Activated T-cell treated with anti-CD3 and anti-CD28 coated beads, Interleukin-2, amount 50 U/mL, for 1 hour (primary cell): ENCODE data around the gene ANKRD33.

Experiments used
- DNase-seq: peaks from one replicate; pipeline ENCODE4 v3.0.0-alpha.2; 2020

Gene ANKRD33

GRCh38 chr12:51862947-51863346 lies 25.0 kb upstream of the ANKRD33 start:
- DNase-seq, result no peak

- DNase-seq, result no peak
Measured at GRCh38 chr12:51863363-51863932, 24.5 kb upstream of the ANKRD33 start.

- no peak for DNase-seq
Measured at GRCh38 chr12:51863933-51864832, 23.7 kb upstream of the ANKRD33 start.

GRCh38 chr12:51864833-51865670 lies 22.9 kb upstream of the ANKRD33 start:
- DNase-seq, result no peak

- DNase-seq, result no peak
Measured at GRCh38 chr12:51865757-51866270, 22.1 kb upstream of the ANKRD33 start.

- DNase-seq, result no peak
Measured at GRCh38 chr12:51866324-51866723, 21.6 kb upstream of the ANKRD33 start.

- no peak for DNase-seq
Measured at GRCh38 chr12:51866762-51867161, 21.1 kb upstream of the ANKRD33 start.

- no peak for DNase-seq
Measured at GRCh38 chr12:51867371-51867770, 20.5 kb upstream of the ANKRD33 start.

- DNase-seq, result no peak
Measured at GRCh38 chr12:51867796-51868428, 20.0 kb upstream of the ANKRD33 start.

- DNase-seq, result no peak
Measured at GRCh38 chr12:51868821-51869495, 18.9 kb upstream of the ANKRD33 start.

GRCh38 chr12:51869496-51869865 lies 18.4 kb upstream of the ANKRD33 start:
- no peak for DNase-seq

- no peak for DNase-seq
Measured at GRCh38 chr12:51869931-51870330, 18.0 kb upstream of the ANKRD33 start.

GRCh38 chr12:51870504-51870903 lies 17.4 kb upstream of the ANKRD33 start:
- no peak for DNase-seq

GRCh38 chr12:51871126-51871525 lies 16.8 kb upstream of the ANKRD33 start:
- no peak for DNase-seq

GRCh38 chr12:51871918-51872688 lies 15.8 kb upstream of the ANKRD33 start:
- no peak for DNase-seq

GRCh38 chr12:51872689-51872981 lies 15.3 kb upstream of the ANKRD33 start:
- no peak for DNase-seq

- DNase-seq, result no peak
Measured at GRCh38 chr12:51873251-51873994, 14.5 kb upstream of the ANKRD33 start.

- no peak for DNase-seq
Measured at GRCh38 chr12:51874000-51874399, 13.9 kb upstream of the ANKRD33 start.

- DNase-seq, result no peak
Measured at GRCh38 chr12:51874486-51874885, 13.4 kb upstream of the ANKRD33 start.

- DNase-seq, result no peak
Measured at GRCh38 chr12:51879102-51879501, 8.8 kb upstream of the ANKRD33 start.

- DNase-seq, result no peak
Measured at GRCh38 chr12:51883295-51883694, 4.6 kb upstream of the ANKRD33 start.
